SIG-M5 treated with dmso at 0.1 percent for 504 hours (cell line): ENCODE results near the gene LILRA6.
A peak's percentile ranks its signal among the peaks of the same experiment; 100 is the strongest.
"Not testable (repeated sequence)": the region's sequence is repeated elsewhere in the genome, so short reads cannot be mapped to it uniquely, and the experiment has no call there.

Source experiments
- DNase-seq: peaks from one replicate; lab custom pipeline; 2025; ENCODE audit not compliant: unreplicated experiment; lab: John Stamatoyannopoulos, UW

The LILRA6 gene

GRCh38 chr19:54266133-54266532 is 23.5 kb upstream of the LILRA6 start:
- DNase-seq: peak; percentile 36

DNA sequence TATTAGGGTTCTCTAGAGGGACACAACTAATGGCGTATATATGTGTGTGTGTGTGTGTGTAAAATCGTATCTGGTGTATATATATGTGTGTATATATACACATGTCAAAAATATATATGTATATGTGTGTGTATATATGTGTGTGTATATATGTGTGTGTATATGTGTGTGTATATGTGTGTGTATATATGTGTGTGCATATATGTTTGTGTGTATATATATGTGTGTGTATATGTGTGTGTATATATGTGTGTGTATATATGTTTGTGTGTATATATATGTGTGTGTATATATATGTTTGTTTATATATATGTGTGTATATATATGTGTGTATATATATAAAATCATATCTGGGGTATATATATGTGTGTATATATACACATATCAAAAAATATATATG is 19.9 kb upstream of the LILRA6 start:
- DNase-seq: no peak

DNA sequence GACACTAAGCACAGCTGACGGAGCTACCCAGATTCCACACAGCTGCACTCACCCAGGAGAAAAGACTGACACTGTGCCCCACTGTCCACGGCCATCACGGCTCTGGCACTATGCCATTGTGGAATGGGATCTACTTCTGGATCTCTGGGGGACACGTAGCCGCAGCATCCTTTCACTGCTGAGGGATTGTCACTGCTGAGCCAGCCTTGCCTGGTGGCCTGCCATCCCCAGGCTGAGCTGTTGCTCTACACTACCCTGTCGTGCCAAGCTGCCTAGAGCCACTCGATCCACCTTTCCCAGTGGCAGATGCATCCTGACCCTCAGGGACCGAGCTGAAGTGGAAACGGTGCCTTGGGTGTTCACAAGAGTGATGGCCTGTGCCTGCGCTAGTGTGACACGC is 19.5 kb upstream of the LILRA6 start:
- no peak for DNase-seq

GRCh38 chr19:54257116-54257480 is 14.5 kb upstream of the LILRA6 start, which contains the start of gene LILRB5:
TSS of gene LILRB5 (minus strand) at chr19:54257273. CDS start at chr19:54257193, 80 bp downstream.
- DNase-seq: no peak

DNA sequence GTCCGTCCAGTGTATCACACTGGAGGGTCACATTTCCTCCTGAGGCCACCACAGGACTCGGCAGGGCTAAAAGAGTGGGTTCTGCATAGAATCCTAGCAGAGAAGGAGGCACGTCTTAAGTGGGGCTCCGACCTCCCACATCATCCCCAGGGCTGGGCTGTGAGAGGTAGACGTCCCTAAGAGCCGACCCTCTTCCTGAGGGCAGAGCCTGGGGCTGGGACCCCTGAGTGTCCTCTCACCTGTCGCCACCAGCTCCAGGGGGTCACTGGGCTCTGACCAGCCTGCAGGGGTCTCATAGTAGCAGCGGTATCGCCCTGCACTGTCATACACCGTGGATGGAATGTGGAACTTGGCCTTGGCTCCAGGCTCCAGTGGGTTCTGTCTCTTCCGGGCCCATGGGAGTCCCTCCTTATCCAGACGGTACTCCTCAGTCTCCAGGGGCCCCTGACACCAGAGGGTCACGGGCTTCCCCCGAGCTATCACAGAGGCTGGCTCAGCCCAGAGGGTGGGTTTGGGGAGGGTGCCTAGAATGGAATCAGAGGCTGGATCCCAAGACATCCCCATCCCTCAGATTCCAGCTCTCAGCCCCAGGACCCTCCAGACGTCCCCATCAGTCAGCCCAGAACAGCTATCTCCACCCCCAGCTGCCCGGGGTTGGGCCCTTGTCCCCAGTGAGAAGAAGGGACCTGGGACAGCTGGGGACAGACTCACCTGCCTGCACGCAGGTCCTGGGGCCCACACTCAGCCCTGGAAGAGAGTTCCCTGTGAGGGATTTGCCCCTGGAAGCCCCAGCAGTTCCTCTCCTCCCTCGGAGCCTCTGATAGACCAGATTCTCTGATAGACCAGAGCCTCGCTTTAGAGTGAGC is 13.9 kb upstream of the LILRA6 start:
- no peak for DNase-seq

DNA sequence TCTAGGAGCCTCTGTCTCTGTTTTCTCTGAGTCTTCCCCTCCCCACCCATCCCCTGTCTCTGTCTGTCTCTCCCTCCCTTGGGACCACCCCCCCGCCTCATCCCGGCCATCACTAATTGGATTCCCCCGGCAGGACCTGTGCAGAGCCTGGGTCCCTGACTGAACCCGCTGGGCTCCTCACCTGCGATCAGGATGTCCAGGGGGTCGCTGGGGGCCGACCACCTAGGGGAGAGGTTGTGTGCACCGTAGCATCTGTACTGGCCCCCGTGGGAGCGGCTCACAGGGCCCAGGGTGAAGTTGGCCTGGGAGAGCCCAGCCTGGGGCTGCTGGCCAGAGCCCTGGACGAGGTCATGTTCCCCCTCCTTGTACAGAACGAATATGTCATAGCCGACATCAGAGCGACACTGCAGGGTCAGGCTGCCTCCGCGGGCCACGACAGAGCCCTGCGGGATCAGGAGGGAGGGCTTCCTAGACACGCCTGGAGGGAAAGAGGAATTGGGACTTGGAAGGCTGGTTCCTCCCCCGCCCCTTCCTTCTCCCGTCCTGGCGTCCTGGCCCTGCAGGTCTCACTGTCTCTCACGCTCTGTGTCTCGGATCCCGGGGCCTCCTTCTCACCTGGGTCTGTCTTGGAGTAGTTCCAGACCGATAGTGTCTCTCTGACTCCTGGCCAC is 12.7 kb upstream of the LILRA6 start:
- no peak for DNase-seq

GRCh38 chr19:54254195-54254906 is 11.8 kb upstream of the LILRA6 start:
- no peak for DNase-seq

- DNase-seq: no peak
These were observed 11.0 kb upstream of the LILRA6 start for GRCh38 chr19:54253331-54254194.

DNA sequence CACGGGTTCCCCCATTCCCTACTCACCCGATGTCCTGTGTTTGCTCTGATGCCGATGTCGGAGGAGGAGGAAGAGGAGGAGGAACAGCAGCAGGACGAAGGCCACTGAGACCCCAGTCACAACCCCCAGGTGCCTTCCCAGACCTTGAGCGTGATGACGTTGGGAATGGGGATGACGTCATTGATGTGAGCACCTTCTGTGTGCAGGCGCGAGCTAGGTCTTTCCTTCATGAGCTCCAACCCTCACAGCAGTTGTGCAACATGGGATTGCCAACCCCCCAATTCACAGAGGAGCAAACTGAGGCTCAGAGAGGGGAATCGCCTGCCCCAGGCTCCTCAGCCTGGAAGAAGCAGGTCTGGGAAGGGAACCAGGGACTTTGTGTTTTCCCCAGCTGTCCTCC is 10.3 kb upstream of the LILRA6 start:
- DNase-seq: no peak

DNA sequence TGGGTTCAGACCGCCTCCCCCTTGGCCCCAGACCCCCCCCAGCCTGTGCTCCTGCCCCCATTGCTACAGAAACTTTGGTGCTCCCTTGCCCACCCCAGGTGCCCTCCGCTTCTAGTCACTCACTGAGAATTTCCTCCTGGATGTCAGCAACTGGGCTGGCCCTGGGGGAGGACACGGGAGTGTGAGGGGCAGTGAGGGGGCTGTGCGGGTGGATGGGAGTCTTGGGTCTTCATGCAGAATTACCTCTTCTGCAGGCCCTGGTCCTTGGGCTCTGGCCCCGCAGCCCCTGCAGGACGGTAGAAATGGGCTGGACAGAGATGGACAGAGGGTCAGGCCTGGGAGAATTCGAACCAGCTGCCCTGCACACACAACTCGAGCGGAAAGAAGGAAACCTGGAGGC is 9.7 kb upstream of the LILRA6 start:
- DNase-seq: no peak

DNA sequence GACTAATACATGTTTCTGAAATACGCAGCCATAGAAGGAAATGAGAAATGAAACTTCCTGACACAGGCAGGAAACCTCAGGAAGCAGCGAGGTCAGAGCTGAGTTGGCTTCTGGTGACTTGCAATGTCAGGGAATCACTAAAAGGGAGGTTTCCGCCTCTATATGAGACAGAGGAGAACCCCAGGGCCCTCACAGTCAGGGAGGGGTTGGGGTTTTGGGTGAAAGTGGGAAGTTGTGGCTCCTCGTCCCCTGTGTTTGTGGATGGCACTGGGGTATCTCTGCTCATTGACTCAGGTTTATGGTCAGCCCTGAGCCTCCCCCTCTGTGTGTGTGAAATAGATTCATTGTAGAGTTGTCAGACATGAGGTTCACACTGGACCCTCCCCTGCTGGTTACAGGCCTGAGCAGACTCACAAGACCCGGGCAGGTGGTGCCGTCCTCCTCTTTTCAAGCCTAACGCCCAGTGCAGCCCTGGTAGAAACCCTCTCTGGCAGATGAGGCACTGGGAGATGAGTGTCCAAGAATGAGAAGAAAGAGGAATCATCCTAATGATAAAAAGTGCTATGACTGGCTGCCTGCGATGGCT is 5.5 kb upstream of the LILRA6 start:
- DNase-seq: peak; percentile 86

- DNase-seq: no peak
These were observed 4.7 kb upstream of the LILRA6 start for GRCh38 chr19:54247106-54247930.

DNA sequence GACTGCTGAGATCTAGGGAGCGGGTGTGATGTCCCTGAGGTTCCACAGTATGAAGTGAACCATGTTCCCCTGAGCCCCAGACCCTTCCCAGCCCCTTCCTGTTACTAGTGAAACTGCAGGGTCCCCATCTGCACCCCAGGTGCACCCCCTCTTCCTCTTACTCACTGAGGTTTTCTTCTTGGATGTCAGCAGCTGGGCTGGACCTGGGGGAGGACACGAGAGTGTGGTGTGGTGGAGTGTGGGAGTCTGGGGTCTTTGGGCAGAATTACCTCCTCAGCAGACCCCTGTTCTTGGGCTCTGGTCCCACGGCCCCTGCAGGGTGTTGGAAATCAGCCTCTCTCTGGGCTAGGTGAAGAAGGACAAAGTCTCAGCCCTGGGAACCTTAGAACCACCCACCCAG is 3.3 kb upstream of the LILRA6 start:
- DNase-seq: no peak

- DNase-seq: not testable (repeated sequence)
These were observed 1.2 kb upstream of the LILRA6 start for GRCh38 chr19:54243809-54244208.

DNA sequence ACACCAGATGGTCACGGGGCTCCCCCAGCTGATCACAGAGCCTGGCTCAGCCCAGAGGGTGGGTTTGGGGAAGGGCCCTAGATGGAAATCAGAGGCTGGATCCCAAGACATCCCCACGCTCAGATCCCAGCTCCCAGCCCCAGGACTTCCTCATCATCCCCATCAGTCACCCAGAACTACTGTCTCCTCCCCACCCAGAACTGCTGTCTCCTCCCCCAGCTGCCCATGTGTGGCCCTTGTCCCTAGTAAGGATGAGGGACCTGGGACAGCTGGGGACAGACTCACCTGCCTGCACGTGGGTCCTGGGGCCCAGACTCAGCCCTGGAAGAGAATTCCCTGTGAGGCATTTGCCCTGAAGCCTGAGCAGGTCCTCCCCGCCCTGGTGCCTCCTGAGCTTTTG is 356 bp downstream of the LILRA6 start:
- not testable (repeated sequence) for DNase-seq

DNA sequence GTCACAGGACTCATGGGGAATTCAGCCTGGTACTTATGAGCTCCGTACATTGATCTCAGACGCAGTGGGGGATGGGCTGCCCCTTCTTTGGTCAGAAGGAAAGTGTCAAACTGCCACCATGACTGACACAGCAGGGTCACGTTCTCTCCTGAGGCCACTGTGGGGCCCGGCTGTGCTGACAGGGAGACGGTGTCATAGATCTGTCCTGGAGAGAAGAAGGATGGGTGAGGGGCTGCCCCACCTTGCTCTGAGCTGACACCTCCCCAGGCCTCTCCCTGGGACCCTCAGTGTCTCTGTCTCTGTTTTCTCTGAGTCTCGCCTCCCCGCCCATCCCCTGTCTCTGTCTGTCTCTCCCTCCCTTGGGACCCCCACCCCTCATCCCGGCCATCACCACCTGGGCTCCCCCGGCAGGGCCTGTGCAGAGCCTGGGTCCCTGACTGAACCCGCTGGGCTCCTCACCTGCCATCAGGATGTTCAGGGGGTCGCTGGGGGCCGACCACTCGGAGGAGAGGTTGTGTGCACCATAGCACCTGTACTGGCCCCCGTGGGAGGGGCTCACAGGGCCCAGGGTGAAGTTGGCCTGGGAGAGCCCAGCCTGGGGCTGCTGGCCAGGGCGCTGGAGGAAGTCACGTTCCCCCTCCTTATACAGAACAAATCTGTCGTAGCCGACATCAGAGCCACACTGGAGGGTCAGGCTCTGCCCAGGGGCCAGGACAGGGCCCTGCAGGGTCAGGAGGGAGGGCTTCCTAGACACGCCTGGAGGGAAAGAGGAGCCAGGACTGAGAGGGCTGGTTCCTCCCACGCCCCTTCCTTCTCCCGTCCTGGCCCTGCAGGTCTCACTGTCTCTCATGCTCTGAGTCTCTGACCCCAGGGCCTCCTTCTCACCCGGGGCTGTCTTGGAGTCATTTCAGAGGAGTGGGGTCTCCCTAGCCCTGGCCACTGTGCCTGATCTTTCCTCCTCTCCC is 1.9 kb downstream of the LILRA6 start:
- DNase-seq: not testable (repeated sequence)

DNA sequence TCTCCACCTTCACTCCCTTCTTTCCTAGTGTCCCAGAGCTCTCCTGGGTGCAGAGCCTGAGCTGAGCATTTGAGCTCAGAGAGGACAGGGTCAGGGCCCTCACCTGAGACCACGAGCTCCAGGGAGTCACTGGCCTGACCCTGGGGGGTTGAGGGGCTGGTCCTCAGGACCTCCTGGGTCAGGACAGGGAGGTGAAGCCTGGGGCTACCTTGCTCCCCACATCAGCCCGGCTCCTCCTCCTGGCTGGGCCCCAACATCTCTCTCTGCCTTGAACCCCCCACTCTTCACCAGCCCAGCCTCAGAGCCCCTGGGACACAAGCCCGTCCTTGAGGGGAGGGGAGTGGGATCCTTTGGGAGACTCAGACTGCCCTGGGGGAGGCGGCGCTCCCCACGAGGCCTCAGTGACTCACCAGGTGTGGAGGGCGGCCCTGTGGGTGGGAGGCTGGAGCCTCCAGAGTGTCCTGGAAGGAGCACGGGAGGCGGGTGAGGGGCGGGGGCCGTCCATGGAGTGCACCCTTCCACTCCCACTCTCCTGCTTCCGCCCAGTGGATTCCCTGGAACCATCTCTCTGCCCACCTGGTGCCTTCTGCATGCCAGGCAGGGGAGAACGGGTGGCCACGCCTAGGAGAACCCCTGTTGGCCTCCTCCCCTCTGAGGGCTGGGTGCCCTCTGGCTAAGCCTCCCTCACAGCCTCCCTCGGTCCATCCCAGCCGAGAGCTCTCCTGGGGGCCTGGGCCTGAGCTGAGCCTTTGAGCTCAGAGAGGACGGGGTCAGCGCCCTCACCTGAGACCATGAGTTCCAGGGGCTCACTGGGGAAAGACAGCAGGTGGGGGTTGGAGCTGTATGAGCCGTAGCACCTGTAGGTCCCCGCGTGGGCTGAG is 2.9 kb downstream of the LILRA6 start:
- not testable (repeated sequence) for DNase-seq
